Activated CD4-positive, alpha-beta T cell treated with anti-CD3 and anti-CD28 coated beads for 48 hours (primary cell): ENCODE measurements around the gene DPP6.
"Not testable (repeated sequence)": the region's sequence is repeated elsewhere in the genome, so short reads cannot be mapped to it uniquely, and the experiment has no call there.

Experiments
- DNase-seq: peaks from one replicate; pipeline ENCODE4 v3.0.0-alpha.2; 2020

The DPP6 gene

DNA sequence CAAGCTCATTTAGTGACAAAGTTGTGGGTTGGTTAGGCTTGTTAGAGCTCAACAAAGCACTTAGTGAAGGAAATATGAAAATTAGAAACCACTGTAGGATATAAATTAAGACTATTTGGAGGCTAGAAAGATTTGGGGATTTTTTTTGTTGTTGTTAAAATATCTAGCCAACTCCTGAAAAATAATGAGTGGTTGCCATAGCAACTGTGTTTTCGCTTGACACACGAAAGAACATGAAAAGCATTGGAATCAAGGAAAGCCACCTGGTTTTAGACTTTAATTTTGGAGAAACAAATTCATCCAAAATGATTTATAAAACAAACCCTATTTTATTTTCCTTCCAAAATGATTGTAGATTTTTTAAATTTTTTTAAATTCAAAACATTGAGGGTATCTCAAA is 26.3 kb downstream of the DPP6 start:
- not testable (repeated sequence) for DNase-seq

DNA sequence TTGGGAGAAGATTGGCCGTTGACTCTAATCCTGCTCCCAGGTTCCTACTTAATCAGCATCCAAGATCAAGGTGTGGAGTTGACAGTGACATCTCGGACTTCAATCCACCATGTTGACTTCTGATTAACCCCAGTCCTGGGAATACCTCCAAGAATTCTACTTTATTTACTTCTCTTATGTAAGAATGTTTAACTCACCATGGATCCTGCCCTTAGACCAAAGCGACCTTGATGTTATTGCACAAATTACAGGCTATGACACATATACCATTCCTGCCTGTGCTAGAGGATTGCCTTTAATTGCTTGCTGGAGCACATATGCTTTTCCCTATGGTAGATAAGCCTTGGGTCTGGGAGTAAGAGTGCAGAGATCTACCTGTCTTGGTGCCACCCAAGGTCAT is 28.1 kb downstream of the DPP6 start:
- DNase-seq = not testable (repeated sequence)

DNA sequence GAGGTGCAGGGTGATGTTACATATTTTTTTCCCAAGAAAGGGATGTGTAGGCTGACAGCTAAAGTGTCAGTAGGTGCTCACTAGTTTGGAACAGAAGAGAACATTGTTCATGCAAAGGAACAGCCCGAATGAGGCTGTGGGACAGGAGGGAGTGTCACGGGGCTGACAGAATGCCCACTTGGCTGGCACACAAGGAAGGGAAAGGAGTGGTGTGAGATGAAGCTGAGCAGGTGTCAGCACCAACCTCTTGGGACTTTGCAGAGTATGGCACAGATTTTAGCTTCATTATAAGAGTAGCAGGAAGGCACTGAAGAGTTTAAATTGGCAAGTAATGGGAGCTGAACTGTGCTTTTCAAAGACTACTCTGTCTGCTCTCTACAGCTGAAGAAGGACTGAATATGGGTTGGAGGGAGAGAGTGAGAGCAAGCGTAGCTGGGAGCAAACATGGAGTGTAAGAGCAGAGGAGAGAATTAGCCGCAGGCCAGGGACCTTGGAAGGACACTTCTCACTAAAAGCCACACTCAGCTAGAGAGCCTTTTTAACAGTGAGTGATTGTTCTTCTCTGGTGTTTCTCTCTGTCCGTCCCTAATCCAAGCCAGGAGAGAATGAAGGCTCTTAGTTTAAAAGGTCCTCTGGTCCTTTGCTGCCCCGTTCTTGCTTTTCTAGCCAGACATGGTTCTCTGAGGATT is 35.0 kb downstream of the DPP6 start:
- DNase-seq = not testable (repeated sequence)

DNA sequence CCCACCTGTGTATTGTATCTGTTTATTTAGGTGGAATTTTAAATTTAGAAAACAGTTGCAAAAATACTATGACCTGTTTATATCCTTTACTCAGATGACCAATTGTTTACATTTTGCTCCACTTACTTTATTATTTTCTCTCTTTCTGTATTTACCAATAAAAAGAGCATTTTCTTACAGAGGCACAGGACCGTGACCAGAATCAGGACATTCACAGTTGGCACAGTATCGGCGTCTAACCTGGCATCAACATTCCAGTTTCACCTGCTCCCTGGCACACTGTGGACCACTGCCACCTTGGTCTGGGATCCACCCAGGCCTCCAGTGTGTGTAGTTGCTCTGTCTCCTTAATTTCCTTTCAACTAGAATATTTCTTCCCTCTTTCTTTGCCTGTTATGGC is 39.9 kb downstream of the DPP6 start:
- DNase-seq = not testable (repeated sequence)

DNA sequence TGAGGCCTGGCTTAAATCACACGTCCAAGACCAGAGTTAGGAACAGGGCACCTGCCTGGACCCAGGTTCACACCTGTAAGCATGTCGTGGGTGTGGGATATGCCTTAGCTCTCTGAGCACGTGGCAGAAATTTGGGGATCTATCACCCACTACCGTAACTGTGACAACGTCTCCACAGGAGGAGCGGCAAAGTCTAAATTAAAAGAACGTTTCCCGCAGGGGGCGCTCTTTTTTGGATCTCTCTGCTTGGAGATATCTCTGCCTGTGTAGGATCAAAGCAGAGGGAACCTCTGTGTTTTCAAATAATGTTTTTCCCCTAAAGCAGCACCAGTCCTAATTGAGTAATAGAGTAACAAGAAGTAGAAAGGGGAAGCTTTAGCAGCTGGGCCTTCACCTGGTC is 43.0 kb downstream of the DPP6 start:
- DNase-seq = not testable (repeated sequence)

DNA sequence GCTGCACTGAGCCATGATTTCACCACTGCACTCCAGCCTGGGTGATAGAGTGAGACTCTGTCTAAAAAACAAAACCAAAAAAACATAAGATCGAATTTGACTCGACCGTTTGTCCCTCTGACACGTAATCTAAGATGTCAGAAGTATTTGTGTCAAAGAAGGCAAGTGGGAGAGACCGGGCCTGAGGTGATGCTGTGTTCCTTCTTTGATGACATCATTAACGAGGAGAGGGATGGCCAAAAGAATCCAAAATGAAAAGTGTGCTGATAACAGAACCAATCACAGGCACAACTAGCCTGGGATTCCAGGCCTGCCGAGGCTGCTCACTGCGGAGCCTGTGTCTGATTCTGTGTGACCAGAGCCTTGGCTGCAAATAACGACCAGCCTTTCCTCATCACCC is 52.9 kb downstream of the DPP6 start:
- DNase-seq = not testable (repeated sequence)

DNA sequence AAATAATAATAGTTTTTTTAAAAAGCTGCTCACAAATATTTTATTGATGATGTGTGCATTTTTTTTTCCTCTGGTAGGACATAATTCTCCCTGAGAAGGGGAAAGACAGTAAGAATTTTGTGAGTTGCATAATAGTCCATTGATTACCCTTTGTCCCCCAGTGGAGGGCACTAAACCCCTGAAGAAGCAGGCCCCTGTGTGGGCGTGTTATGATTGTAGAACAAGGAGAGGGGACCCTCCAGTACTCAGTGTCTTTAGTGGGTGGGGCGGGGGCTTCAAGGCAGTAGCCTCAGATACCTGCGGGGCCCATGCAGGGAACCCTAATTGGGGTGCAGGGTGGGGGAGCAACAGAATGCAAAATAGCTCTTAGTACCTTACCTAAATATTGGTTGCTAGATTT is 57.4 kb downstream of the DPP6 start:
- not testable (repeated sequence) for DNase-seq

DNA sequence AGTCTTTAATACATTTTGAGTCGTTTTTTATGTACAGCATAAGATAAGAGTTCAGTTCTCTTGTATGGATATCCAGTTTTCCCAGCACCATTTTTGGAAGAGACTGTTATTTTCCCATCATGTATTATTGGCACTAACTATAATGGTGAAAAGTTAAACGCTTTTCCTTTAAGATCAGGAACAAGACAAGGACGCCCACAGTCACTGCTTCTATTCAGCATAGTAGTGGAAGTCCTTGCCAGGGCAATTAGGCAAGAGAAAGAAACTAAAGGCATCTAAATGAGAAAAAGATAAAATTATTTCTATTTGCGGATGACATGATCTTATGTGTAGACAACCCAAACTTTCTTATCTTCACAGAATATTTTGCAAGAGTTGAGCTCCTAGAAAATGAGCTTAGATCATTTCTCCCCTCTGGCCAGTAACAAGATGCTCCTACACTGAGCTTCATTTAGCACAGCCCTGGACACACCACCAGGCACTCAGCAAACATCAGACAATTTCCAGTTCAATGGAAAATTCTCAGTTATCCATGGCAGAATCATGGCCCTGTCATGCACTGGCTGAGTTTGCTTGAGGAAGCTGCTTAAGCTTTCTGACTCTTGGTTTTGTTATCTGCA is 61.6 kb downstream of the DPP6 start:
- not testable (repeated sequence) for DNase-seq

DNA sequence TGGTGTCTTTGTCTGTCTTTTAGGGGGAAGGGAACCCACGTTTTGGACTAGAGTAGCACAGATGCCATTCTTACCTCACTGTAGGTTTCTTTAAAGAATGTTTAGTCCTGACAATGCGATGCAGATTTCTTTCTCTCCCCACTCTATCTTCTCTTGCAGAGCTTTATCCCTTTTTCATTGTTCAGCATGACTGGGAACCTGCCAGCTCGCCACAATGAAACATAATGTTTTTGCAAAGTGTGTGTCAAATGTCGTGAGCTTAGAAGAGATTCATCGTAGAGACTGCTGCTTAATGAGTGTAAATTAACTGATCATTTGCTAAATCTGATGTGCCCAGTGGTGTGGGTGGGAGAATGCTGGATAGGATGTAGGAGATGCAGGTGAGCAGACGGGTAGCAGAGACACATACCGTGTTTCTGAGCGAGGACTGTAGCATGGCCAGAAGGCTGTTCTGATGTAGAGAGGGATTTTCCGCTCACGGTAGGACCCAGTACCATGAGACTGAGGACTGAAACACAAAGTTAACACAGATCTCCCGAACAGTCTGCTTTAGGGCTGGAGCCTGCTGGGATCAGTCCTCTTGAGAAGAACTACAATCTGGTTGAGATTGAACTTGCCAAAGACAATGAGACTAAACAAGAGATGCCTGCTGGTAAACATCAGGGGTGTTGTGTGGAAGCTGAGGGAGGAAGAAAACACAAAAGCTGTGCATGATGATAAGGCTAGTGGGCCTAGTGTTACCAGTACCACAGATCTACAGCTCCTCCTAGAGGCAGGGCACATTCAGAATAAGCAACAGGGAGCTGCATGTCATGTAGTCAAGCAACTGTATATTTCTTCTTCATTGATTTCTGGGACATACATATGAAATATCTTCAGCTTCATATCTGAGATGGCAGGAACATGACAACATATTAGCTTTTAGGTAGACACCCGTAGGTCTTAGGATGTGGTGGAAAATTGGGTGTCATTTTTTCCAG is 65.5 kb downstream of the DPP6 start:
- DNase-seq = not testable (repeated sequence)

DNA sequence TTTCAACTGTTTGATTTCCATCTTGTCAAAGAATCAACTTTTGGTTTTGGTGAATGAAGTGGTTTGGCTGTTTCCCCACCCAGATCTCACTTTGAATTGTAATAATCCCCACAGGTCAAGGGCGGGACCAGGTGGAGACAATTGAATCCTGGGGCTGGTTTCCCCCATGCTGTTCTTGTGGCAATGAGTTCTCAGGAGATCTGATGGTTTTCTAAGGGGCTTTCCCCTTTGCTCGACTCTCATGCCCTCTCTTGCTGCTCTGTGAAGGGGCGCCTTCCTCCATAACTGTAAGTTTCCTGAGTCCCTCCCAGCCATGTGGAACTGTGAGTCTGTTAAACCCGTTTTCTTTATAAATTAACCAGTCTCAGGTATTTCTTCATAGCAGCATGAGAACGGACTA is 68.6 kb downstream of the DPP6 start:
- DNase-seq = not testable (repeated sequence)

DNA sequence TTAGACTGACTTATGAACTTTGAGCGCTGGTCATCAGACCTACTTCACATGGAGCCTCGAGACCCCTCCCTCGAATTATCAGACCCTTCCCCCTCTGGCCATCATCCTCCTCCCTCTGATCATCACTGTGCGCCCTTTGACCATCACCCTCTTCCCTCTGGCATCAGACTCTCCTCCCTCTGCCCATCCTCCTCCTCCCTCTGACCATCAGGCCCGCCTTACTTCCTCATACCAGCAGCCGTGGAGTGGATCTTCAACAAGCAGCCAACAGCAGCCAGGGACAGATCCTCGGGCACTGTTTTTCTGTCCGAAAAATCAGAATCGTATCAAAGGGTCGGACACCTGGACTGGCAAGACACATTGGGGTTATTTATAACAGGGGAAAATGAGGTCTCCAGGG is 70.5 kb downstream of the DPP6 start:
- DNase-seq = not testable (repeated sequence)

DNA sequence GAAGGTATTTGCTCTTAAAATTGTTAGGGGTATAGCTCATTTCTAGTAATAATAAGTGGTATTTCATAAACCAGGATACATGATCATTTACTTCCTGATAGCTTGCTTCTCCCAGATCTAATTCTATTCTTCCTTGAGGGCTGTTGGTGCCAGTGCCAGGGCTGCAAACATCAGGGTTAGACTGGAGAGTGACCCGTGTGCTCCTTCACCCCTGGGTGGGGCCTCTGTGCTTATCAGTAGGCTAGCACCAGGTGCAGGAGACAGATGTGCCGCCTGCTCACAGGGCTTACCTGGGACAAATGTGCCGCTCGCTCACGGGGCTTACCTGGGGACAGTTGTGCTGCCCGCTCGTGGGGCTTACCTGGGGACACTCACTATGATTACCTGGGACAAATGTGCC is 71.2 kb downstream of the DPP6 start:
- not testable (repeated sequence) for DNase-seq

DNA sequence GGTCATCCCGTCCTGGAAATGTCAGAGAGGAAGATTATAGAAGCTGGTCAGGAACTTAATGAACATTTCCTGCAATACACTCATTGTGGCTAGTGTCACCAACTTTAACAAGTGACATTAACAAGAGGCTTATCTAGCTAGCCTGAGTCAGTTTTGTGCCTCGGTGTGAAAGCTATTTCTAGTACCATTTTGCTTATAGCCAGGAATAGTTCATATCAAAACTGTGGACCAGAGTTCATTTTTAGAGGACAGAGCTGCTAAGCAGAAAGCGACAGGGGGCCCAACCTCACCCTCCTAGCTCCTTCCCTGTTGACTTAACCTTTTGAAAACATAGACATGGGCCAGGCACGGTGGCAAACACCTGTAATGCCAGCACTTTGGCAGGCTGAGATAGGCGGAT is 76.9 kb downstream of the DPP6 start:
- DNase-seq = not testable (repeated sequence)

DNA sequence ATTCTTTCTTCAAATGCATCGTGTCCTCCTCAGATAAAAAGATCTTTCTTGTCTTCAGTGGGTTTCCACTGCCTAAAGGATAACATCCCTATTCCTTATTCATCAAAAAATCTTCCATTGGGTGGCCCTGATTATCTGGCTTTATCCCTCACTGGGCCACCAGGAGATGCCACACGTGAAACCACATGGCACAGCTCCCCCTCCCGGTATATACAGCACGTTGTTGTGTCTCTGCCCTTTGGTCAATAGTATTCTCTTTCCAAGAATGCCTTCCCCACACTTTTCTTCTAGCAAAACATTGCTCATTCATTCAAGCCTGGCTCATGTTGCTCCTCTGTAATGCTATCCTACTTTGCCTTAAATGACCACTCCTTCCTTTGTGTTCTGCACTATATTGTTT is 80.4 kb downstream of the DPP6 start:
- not testable (repeated sequence) for DNase-seq

DNA sequence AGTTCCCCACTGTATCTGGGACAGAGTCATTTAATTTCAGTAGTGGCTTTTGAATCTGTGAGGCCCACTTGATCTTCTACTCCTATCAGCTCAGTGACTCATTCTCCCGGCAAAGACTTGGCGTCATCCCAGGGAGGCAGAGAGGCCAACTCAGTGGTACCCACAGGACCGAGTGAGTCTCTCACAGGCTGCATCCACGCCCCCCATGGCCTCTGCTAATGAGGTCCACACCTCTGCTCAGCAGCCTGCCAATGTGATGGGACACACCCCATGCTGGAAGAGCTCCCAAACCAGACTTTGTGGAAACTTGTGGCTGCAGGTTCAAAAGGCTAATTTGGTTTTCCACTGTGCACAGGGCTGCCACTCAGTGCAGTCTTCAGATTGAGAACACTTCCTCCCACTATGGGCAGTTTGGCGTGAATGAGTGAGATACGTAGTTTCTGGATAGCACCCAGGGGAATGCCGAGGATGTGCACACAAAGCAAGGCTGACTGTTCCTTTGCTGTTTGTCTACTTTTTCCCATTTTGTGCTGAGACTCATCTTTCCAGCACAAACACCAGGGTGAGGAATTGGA is 81.6 kb downstream of the DPP6 start:
- DNase-seq = not testable (repeated sequence)

DNA sequence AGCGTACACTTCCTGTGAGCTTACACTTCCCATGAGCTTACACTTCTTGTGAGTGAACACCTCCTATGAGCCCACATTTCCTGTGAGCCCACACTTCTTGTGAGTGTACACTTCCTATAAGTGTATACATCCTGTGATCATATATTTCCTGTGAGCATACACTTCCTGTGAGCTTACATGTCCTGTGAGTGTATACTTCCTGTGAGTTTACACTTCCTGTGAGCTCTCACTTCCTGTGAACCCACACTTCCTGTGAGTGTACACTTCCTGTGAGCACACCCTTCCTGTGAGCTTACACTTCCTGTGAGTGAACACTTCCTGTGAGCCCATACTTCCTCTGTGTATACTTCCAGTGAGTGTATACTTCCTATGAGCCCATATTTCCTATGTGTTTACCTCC is 82.5 kb downstream of the DPP6 start:
- DNase-seq = not testable (repeated sequence)

DNA sequence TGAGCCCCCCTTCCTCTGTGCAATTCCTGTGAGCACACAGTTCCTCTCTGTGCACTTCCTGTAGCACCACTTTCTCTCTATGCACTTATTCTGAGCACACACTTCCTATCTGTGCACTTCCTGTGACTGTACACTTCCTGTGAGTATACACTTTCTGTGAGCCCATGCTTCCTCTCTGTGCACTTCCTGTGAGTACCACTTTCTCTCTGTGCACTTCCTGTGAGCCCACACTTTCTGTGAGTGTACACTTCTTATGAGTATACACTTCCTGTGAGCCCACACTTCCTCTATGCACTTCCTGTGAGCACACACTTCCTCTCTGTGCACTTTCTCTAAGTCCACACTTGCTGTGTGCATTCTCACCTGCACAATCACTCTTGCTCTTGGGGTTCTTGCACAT is 83.4 kb downstream of the DPP6 start:
- not testable (repeated sequence) for DNase-seq

DNA sequence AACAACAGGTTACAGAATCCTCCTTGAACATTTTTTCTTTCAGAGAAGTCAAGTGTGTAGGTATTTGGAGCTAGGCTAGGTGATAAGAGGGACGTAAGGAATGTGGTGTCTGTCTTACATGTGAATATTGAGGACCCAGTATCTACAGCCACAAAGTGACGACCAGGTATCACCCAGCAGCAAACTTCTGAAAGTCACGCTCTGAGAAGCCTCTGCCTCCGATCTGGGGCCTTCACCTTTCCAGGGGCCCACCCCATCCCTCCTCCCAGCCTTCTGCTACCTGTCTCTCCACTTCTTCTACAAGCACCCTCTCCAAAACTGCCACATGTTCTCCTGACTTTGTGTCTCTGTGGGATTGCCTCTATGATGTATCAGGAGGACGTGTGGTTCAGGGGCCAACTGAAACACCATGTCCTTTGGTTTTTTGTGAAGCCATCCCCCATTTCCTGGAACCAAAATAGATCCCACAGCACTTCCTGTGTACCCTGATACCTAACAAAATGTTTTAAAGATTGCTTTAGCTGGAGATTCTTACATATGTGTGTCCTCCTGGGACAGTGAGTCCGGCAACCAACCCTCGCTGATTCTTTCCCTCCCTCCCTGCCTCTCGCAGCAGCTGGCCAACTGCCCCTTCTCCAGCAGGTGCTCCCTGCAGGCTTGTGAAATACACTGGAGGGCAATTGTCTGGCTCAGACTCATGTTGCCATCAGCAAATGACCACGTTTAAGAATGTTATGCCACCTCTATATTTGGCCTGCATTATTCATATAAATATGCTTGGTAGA is 93.9 kb downstream of the DPP6 start:
- not testable (repeated sequence) for DNase-seq

DNA sequence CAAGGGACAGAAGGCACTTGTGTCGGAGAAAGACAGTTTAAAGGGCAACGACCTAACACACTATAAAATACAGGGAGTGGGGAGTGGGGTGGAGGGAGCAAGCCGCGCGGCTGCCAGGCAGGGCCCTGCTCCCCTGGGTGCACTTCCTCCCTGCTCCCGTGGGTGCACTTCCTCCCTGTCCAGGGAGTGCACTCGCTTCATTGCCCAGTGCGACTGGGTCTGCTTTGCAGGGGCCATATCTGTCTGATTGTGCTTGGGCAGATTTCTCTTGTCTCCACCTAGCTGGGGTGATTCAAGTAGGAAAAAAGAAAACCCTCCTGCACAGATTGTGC is 94.5 kb downstream of the DPP6 start:
- DNase-seq = not testable (repeated sequence)

DNA sequence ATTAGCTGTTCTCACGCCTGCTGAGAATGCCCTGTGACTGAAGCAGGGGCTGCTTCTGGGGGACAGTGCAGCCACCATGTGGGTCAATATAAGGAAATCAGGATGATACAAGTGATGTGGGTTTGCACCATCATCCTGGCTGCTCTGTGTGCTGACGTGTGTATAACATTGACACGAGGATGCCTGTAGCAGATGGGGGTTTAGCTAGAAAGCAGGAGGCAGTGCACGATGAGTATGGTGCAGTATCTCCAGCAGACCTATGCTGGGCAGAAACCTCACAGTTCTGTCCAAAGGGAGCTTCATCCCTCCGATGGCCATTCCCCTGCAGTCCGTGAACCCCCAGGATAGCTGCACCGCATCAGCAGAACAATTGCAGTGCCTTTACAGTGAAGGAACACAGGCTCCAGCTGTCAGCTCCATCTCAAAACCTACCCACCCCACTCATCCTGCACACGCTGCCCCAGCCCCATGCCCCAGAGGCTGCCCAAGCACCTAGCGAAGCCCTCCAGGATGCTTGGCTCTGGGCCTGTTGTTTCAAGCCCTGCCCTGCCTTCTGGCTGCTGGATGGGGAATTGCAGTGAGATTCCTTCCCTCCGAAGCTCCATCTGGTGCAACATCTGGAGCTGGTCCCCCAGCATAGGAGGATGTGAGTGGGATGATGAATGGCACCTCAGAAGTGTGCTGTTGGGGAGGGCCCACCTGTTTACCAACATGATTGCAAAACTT is 96.8 kb downstream of the DPP6 start:
- DNase-seq = not testable (repeated sequence)

DNA sequence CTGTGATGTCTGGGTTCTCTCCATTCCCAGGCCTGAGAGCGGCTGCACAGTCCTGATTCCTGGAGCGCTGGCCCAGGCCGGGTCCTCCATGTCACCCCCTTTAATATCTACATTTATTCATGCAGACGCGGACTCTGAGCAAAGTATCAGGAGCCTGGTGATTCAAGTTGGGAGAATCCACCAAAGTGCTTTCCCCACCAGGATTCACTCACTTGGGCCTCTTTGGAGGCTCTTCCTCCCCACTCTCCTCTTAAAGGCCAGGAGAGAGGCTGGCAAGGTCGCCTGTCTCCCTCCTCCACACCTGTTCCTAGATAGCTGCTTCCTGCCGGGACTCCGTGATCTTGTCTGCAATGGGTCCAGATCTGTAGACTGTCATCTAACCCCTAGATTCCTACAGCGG is 98.5 kb downstream of the DPP6 start:
- not testable (repeated sequence) for DNase-seq

DNA sequence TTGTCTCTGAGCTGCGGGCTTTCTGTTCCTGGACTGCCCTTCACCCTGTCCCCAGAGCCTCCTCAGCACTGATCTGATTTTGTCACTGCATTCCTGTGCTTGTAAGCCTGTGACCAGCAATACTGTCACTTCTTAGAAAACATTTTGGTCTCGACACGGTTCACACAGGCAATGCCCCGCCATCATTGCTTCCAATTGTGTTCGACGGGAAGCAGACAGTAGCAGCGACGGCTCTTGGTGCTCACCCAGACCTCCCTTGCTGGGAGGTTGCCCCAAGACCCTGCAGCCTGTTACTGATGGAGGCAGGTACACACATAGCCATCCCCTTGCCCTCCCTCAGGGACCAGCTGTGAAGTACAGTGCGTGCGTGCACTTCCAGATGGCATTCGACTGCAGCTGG is 99.1 kb downstream of the DPP6 start:
- not testable (repeated sequence) for DNase-seq
